H1 (cell line): Measurements from ENCODE around the gene ZNF184. TPM values are rescaled to one million over a fixed set of nuclear protein-coding genes. Genes with fewer than 3 reads are reported as not detected.

ENCODE experiments used
- HDAC2 ChIP-seq, 2 experiments: fragments of 300-600 bp in 1 of 2; sonication (generic) in 1 of 2; IDR thresholded peaks; 2 replicates each; pipeline ENCODE4 v1.6.1; 2011 to 2012; ENCODE audit warnings: low read depth in 2 of 2, low read length in 2 of 2, mild to moderate bottlenecking in 2 of 2, moderate library complexity in 2 of 2, borderline replicate concordance in 1 of 2, inconsistent platforms in 1 of 2
- HDAC6 ChIP-seq: IDR thresholded peaks from one replicate; pipeline ENCODE4 v1.7.1; 2012; ENCODE audit warnings: low read depth, mild to moderate bottlenecking, inconsistent platforms, low read length, moderate library complexity
- NRF1 ChIP-seq: IDR thresholded peaks from 2 replicates; pipeline ENCODE4 v1.6.1; 2011; ENCODE audit warnings: mild to moderate bottlenecking, low read depth, low read length, improper control_type of control experiment
- RFX5 ChIP-seq: IDR thresholded peaks from 2 replicates; pipeline ENCODE4 v1.6.1; 2011; ENCODE audit warnings: low read depth, low read length, improper control_type of control experiment, borderline replicate concordance
- RNF2 ChIP-seq: fragments of 200-900, 300-1000 bp; sonication (generic); IDR thresholded peaks from 2 replicates; pipeline ENCODE4 v1.7.1; 2016; ENCODE audit warnings: borderline replicate concordance, low read depth, mild to moderate bottlenecking, antibody characterized with exemption, low read length; ENCODE audit not compliant: poor library complexity, severe bottlenecking; ENCODE audit errors: missing control alignments
- SIN3A ChIP-seq, 2 experiments: IDR thresholded peaks in 1 of 2; conservative IDR thresholded peaks in 1 of 2; 2 replicates each; pipeline ENCODE4 v1.6.1; 2011 to 2012; ENCODE audit warnings: low read length in 2 of 2, improper control_type of control experiment in 1 of 2, low read depth in 1 of 2, mild to moderate bottlenecking in 1 of 2
- SP4 ChIP-seq: IDR thresholded peaks from 2 replicates; pipeline ENCODE4 v1.6.1; 2012; ENCODE audit warnings: low read length, inconsistent platforms
- TAF1 ChIP-seq: IDR thresholded peaks from 2 replicates; pipeline ENCODE4 v1.6.1; 2011; ENCODE audit warnings: mild to moderate bottlenecking, low read depth, low read length
- TBP ChIP-seq: IDR thresholded peaks from 2 replicates; pipeline ENCODE4 v1.6.1; 2011; ENCODE audit warnings: low read depth, low read length, improper control_type of control experiment
- TEAD4 ChIP-seq: IDR thresholded peaks from 2 replicates; pipeline ENCODE4 v1.6.1; 2012; ENCODE audit warnings: low read depth, low read length, inconsistent platforms, mixed read lengths
- polyA plus RNA-seq, 7 experiments: library from polyadenylated mRNA; depleted of rRNA in 3 of 7; stranded (reverse) in 5 of 7; unstranded in 2 of 7; fragments of >200 nt in 5 of 7; fragments of 200-250 nt in 2 of 7; gene quantifications; 1 replicate in 5 of 7; 2 replicates in 1 of 7; 4 replicates in 1 of 7; pipeline versions ENCODE4 v1.2.1 to v1.2.3, GENCODE V29; 2011 to 2013; ENCODE audit warnings: missing spikeins in 2 of 7, mixed read lengths in 2 of 7
- total RNA-seq: library from RNA; stranded (reverse); fragmentation: NEBNext Ultra II Directional; extraction: Animal tissue kit (Norgen Biotek cat#: 25700); gene quantifications from 2 replicates; pipeline ENCODE4 v1.2.1, GENCODE V29; 2021
- TF ChIP-seq, protein P1 (sequence below), 3 experiments: IDR thresholded peaks; 1 replicate in 2 of 3; 2 replicates in 1 of 3; pipeline versions ENCODE4 v1.5.1 to v1.6.1; 2011; ENCODE audit warnings: low read length in 3 of 3, mild to moderate bottlenecking in 3 of 3, inconsistent platforms in 2 of 3, low read depth in 1 of 3, moderate library complexity in 1 of 3; ENCODE audit not compliant: insufficient read depth in 1 of 3; ENCODE audit errors: control extremely low read depth in 1 of 3
- TF ChIP-seq, protein P2 (sequence below): IDR thresholded peaks from 2 replicates; pipeline ENCODE4 v1.6.1; 2012; ENCODE audit warnings: inconsistent platforms
- TF ChIP-seq, protein P3 (sequence below): IDR thresholded peaks from 2 replicates; pipeline ENCODE4 v1.6.1; 2012; ENCODE audit warnings: low read length, inconsistent platforms

The ZNF184 gene
- total and polyA plus RNA-seq, 2 of the 8 experiments (the other 6 are each of a cell fraction or from before 2014, with no cell fraction given), result 1.9 to 12.3 TPM

DNA sequence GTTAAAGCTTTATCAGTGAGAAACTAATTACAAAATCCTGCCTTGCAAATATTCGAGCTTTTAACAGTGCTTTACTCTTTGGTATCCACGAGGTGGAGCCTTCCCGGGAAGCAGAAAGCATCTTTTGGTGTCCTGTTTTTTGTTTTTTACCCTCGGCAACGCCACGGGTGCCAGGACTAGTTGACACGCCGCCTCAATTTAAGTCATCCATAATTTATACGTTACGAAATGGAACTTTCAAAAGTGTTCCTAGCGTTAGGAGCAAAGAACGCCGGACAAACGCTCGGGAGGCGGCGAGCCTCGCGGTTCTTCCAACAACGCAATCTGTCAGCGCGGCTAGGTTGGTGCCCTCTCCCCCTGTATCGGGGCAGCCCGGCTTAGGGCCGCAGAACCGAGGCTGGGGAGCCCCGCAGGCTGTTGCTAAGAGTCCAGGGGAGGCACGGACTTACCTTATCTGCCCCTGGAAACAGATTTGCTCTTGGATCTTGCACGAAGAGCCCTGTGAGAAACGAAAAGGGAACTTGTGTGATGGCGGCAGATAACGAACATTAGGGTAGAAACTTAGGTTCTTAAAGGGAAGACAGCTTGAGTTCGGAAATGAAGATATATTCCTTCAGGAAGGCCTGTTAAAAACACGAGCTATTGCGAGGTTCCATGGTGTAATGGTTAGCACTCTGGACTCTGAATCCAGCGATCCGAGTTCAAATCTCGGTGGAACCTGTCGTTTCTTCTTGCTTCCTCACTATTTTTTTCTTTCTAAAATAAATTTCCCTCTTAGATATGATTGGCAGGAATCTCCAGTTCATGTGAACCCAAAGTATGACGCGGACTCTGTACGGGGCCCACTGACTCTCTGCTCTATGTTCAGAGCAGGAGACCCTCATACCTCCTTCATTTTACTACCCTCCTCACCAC is 46.2 kb upstream of the ZNF184 start (continued):
- TF ChIP-seq TAF1, result no peak
- TF ChIP-seq, protein P1, sequence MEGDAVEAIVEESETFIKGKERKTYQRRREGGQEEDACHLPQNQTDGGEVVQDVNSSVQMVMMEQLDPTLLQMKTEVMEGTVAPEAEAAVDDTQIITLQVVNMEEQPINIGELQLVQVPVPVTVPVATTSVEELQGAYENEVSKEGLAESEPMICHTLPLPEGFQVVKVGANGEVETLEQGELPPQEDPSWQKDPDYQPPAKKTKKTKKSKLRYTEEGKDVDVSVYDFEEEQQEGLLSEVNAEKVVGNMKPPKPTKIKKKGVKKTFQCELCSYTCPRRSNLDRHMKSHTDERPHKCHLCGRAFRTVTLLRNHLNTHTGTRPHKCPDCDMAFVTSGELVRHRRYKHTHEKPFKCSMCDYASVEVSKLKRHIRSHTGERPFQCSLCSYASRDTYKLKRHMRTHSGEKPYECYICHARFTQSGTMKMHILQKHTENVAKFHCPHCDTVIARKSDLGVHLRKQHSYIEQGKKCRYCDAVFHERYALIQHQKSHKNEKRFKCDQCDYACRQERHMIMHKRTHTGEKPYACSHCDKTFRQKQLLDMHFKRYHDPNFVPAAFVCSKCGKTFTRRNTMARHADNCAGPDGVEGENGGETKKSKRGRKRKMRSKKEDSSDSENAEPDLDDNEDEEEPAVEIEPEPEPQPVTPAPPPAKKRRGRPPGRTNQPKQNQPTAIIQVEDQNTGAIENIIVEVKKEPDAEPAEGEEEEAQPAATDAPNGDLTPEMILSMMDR (IDR thresholded peaks at IDR 0.05; ENCODE audit: control extremely low read depth in 1 of 3, insufficient read depth in 1 of 3, low read depth in 1 of 3, low read length in 3 of 3), result peak; percentile 5 to 65 (median 57)
- no peak for TF ChIP-seq RFX5
- TF ChIP-seq RNF2, result no peak
- TF ChIP-seq NRF1, result no peak
- TF ChIP-seq HDAC6, result no peak
- TF ChIP-seq TBP, result peak; percentile 99
- peak; percentile 20; the same call in 1 of the 2 replicates for TF ChIP-seq TEAD4
- TF ChIP-seq HDAC2 (IDR thresholded peaks at IDR 0.05; ENCODE audit: borderline replicate concordance in 1 of 2, low read depth in 2 of 2, low read length in 2 of 2), result peak in 1 of 2 experiments; percentile 42; a peak in 1 of 4 replicates
- TF ChIP-seq, protein P2, sequence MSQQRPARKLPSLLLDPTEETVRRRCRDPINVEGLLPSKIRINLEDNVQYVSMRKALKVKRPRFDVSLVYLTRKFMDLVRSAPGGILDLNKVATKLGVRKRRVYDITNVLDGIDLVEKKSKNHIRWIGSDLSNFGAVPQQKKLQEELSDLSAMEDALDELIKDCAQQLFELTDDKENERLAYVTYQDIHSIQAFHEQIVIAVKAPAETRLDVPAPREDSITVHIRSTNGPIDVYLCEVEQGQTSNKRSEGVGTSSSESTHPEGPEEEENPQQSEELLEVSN, result no peak
- TF ChIP-seq, protein P3, sequence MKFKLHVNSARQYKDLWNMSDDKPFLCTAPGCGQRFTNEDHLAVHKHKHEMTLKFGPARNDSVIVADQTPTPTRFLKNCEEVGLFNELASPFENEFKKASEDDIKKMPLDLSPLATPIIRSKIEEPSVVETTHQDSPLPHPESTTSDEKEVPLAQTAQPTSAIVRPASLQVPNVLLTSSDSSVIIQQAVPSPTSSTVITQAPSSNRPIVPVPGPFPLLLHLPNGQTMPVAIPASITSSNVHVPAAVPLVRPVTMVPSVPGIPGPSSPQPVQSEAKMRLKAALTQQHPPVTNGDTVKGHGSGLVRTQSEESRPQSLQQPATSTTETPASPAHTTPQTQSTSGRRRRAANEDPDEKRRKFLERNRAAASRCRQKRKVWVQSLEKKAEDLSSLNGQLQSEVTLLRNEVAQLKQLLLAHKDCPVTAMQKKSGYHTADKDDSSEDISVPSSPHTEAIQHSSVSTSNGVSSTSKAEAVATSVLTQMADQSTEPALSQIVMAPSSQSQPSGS, result peak; percentile 35; the same call in 1 of the 2 replicates
- TF ChIP-seq SP4, result no peak; the same call in 1 of the 2 replicates
- TF ChIP-seq SIN3A (conservative IDR thresholded peaks at IDR 0.05 in 1 of 2, IDR thresholded peaks at IDR 0.05 in 1 of 2; ENCODE audit: low read depth in 1 of 2, low read length in 2 of 2), result peak; percentile 47 to 66; a peak in 1 of 4 replicates
